Suppressor macrophage treated with lipopolysaccharide for 4 hours (primary cell): ENCODE measurements around the gene TEX11.
"Not testable (repeated sequence)": the region's sequence is repeated elsewhere in the genome, so short reads cannot be mapped to it uniquely, and the experiment has no call there.

Experiments
- DNase-seq: peaks from one replicate; pipeline ENCODE4 v3.0.0-alpha.2; 2020

TEX11 gene

DNA sequence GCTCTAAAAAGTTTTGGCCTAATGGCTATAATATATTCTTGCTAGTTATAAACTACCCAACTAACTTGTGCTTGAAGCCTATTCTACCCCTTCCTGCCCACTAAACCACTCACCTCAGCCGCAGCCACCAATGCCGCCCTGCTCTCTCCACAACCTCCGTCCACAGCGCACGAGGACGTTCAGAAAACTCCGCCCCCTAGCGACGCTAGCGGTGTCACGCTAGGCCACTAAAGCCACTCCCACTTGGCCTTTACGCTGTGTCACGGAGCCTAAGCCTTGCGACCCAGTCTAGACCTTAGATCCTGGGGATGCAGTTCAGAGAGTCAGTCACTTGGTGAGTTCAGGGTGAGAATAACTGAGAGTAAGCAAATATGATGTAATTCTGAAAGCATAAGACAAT is at the start of gene TEX11:
Gene TEX11, minus strand, starts transcription at position 171 of the 400 bp plus-strand sequence. CDS start 922 bp downstream, outside the sequence.
- DNase-seq = no peak

- no peak for DNase-seq
Observed at GRCh38 chrX:70954871-70955270, 46.4 kb upstream of the TEX11 start.

GRCh38 chrX:70924294-70924911 is 15.9 kb upstream of the TEX11 start:
- no peak for DNase-seq

GRCh38 chrX:70922774-70923473 is 14.4 kb upstream of the TEX11 start:
- no peak for DNase-seq

- no peak for DNase-seq
Observed at GRCh38 chrX:70921709-70922352, 13.3 kb upstream of the TEX11 start.

GRCh38 chrX:70916754-70917153 is 8.2 kb upstream of the TEX11 start:
- DNase-seq = no peak

DNA sequence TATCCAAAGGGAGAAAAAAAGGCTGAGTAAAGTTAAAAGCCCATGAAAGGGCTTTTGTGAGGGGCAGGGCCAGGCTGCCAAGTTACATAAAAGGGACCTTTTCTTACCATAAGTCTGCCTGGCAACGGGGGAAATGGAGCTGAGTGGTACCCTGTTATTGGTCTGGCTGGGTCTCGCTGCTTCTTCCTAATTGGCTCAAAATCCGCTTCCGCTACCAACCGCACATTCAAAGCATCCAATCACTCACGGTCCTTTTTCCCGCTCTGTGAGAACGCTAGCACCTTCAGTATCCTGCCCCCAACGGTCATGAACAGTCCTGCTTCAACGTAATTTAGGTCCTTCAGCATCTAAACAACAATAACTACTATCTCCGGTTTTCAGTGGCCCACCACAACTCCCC is 611 bp downstream of the TEX11 start:
- no peak for DNase-seq

- DNase-seq = no peak
Observed at GRCh38 chrX:70901465-70901864, 7.0 kb downstream of the TEX11 start.

DNA sequence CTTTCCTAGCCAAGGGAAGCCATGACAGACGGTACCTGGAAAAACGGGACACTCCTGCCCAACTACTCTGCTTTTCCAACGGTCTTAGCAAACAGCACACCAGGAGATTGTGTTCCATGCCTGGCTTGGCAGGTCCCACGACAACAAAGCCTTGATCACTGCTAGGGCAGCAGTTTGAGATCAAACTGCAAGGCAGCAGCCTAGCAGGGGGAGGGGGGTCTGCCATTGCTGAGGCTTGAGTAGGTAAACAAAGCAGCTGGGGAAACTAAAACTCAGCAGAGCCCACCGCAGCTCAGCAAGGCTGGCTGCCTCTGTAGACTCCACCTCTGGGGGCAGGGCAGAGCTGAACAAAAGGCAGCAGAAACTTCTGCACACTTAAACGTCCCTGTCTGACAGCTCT is 18.1 kb downstream of the TEX11 start:
- DNase-seq = not testable (repeated sequence)

DNA sequence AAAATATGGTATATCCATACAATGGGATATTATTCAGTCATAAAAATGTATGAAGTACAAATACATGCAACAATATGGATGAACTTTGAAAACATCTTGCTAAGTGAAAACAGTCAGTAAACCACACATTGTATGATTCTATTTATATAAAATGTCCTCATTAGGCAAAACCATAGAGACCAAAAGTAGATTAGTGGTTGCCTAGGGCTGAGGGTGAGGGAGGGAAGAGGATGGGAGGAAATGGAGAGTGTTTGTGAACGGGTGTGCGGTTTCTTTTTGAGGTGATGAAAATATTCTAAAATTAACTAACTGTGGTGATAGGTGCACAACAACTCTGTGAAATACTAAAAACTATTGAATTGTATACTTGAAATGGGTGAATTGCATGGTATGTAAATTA is 29.6 kb downstream of the TEX11 start:
- no peak for DNase-seq

DNA sequence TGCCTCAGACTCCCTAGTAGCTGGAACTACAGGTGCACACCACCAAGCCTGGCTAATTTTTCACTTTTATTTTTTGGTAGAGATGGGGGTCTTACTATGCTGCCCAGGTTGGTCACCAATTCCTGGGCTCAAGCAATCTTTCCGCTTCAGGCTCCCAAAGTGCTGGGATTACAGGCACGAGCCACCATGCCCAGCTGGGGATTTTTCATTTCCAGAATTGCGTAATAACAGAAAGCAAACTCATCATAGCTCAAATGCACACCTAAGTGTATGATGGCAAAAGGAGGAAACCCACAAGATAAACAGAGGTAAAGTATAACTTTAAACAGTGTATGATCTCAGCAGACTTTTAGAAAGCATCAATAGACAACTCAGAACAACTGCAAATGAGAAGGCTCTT is 56.2 kb downstream of the TEX11 start:
- DNase-seq = no peak

DNA sequence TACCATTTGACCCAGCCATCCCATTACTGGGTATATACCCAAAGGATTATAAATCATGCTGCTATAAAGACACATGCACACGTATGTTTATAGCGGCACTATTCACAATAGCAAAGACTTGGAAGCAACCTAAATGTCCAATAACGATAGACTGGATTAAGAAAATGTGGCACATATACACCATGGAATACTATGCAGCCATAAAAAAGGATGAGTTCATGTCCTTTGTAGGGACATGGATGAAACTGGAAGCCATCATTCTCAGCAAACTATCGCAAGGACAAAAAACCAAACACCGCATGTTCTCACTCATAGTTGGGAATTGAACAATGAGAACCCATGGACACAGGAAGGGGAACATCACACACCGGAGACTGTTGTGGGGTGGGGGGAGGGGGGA is 64.4 kb downstream of the TEX11 start:
- DNase-seq = not testable (repeated sequence)

DNA sequence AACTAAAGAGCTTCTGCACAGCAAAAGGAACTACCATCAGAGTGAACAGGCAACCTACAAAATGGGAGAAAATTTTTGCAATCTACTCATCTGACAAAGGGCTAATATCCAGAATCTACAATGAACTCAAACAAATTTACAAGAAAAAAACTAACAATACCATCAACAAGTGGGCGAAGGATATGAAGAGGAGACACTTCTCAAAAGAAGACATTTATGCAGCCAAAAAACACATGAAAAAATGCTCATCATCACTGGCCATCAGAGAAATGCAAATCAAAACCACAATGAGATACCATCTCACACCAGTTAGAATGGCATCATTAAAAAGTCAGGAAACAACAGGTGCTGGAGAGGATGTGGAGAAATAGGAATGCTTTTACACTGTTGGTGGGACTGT is 64.9 kb downstream of the TEX11 start:
- DNase-seq = not testable (repeated sequence)

GRCh38 chrX:70834589-70834988 is 73.9 kb downstream of the TEX11 start:
- no peak for DNase-seq

- DNase-seq = no peak
Observed at GRCh38 chrX:70826715-70827114, 81.8 kb downstream of the TEX11 start.

DNA sequence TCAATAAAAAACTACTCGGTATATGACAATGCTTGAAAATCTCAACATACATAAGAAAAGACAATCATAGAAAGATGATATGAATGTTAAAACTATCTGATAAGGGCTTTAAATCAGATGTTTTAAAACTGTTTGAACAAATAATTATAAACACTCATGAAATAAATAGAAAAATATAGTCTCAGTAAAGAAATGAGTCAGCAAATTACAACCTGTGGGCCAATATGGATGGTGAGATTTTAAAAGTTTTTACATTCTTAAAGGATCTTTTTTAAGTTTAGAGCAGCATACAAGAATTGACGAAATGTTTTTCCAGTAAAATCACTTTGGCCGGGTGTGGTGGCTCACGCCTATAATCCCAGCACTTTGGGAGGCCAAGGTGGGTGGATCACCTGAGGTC is 83.1 kb downstream of the TEX11 start:
- no peak for DNase-seq

DNA sequence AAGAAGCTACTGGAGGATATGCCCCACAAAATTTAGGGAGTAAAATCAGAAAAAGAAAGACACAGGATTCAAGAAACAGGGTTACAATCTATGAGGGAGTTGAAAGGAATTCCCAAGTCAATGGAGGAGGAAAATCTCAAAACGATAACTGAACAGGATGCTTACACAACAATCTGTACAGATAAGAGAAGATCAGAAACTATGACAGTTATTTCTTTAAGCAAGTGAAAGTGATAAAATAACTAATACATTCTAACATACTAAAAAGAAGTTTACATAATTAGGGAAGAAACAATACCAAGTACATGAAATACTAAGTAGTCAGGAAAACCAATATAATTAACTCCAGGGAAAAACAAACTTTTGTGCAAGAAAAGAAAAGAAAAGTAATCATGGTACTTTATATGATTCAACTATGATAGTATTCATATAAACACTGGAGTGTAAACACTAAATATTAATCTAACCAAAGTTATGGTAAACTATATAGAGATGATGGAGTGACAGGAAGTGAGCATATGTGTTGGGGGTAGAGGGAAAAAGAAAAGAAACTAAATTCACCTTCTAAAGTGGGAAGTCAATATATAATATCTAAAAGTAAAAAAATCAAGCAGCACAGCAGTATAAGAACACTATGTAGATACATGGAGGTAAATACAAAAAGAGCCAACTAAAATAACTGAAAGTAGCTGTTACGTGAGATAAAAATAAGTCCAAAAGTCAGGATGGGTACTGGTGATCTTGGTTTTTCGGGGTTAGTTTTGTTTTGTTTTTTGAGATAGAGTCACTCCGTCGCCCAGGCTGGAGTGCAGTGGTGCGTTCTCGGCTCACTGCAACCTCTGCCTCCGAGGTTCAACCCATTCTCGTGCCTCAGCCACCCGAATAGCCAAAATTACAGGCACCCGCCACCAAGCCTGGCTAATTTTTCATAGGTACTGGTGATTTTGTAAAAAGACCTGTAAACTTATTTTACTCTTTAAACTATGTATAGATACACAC is 99.3 kb downstream of the TEX11 start:
- no peak for DNase-seq

DNA sequence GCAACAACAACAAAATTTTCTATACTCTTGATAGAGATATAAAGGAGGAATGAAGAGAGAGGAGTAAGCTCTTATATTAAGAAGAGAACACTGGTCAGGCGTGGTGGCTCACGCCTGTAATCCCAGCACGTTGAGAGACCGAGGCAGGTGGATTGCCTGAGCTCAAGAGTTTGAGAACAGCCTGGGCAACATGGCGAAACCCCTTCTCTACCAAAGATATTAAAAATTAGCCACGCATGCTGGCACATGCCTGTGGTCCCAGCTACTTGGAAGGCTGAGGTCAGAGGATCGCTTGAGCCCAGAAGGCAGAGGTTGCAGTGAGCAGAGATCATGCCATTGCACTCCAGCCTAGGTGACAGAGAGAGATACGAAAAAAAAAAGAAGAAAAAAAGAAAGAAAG is 102.4 kb downstream of the TEX11 start:
- DNase-seq = no peak

DNA sequence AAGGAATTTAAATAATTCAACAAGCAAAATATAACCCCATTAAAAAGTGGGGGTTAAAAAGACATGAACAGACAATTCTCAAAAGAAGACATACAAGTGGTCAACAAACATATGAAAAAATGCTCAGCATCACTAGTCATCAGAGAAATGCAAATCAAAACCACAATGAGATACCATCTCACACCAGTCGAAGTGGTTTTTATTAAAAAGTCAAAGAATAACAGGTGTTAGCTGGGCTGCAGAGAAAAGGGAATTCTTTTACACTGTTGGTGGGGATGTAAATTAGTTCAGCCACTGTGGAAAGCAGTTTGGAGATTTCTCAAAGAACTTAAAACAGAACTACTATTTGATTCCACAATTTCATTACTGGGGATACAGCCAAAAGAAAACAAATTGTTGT is 111.8 kb downstream of the TEX11 start:
- not testable (repeated sequence) for DNase-seq

GRCh38 chrX:70774223-70774622 is 134.3 kb downstream of the TEX11 start:
- DNase-seq = no peak

DNA sequence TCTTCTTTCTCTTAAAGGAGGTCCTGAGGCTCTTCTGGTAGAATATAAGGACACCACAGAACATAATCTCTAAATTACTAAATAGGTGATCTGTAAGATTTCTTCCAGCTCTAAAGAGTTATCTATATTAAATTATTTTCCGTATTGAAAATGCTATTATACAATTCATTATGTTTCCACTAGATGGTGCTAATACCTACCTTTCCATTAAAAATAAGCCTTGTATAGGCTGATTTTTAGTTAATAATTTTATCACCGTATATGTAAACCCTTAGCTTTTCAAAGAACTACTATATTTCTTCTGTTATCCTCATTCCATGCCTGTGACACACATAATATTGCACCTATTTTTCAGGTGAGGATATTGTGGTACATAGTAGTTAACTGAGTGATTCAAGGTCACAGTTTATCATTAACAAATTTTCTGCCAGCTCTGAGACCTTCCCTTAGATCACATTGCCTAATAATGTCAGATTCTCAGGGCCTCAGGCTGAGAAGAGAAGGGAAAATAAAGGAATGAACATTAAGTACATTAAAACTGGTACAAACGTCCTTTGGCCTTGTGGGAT is 138.8 kb downstream of the TEX11 start:
- DNase-seq = peak; percentile 3

- DNase-seq = no peak
Observed at GRCh38 chrX:70762285-70762684, 146.2 kb downstream of the TEX11 start.

DNA sequence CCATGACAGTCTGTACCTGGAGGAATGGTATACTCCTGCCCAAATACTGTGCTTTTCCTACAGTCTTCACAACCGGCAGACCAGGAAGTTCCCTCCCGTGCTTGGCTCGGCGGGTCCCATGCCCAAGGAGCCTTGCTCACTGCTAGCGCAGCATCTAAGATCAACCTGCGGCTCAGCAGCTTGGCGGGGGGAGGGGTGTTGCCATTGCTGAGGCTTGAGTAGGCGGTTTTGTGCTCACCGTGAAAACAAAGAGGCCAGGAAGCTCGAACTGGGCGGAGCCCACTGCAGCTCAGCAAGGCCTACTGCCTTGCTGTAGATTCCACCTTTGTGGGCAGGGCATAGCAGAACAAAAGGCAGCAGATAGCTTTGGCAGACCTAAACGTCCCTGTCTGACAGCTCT is 152.7 kb downstream of the TEX11 start:
- no peak for DNase-seq
